GM19438 (cell line): ENCODE results near the gene KRTAP10-10.
"Not testable (repeated sequence)": the region's sequence is repeated elsewhere in the genome, so short reads cannot be mapped to it uniquely, and the experiment has no call there.

Experiments used
- ATAC-seq: cut with Tn5 transposase; IDR thresholded peaks from one replicate; pipeline ENCODE4 v1.9.1; 2021; ENCODE audit warnings: low read depth; ENCODE audit not compliant: unreplicated experiment

The KRTAP10-10 gene

DNA sequence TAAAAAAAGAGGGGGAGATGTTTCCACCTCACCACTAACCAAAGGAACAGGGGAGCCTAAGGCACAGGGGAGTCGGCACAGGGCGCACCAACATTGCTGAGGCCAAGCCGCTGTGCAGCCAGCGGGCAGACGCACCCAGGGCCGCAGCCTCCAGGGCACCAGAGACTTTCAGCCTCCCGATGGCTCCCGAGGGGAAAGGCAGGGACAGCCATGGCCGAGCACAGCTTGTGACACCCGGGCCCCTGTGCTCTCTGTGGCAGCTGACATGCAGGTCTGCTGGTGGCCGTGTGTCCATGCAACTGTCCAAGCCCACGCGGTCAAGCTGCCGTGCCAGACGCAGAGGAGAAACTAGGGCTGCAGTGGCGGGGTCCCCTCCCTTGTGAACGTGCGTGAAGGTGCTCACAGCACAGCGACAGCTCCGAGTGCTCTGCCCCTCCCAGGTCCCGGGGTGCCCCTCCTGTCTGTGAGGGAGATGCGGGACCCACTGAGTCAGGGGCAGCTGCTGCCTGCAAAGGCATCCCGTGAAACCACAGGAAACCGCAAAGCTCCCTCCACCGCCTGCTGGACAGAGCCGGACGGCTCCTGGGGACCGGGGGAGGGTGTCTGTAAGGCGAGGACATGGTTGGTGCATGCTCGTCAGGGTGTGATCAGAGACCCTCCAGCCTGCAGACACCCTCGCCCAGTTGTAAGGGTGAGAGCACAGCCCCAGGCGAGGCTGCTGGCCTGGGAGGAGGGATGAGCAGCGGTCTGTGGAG is 11.6 kb downstream of the KRTAP10-10 start:
- ATAC-seq, result no peak

DNA sequence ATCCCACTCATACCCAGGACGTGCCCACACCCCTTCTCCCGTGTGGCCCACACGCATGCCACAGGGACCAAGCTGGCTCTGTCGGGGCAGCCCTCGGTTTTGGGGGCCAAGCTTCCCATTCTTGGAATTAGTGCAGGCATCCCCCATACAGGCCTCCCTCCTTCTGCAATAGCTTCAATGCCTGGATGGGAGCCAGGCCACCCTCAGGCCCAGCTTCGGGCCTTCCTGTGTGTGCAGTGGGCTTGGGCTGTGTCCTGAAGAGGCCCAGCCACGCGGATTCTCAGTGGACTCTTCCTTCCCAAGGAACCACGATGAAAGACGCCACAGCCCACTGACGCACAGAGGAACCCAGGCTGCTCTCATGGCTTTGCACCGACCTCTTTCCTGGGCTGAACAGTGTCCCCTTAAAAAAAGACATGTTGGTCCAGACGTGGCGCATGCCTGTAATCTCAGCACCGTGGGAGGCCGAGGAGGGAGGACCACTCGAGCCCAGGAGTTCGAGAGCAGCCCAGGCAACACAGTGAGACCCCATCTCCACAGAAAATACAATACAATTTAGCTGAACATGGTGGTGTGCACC is 12.5 kb downstream of the KRTAP10-10 start:
- no peak for ATAC-seq

DNA sequence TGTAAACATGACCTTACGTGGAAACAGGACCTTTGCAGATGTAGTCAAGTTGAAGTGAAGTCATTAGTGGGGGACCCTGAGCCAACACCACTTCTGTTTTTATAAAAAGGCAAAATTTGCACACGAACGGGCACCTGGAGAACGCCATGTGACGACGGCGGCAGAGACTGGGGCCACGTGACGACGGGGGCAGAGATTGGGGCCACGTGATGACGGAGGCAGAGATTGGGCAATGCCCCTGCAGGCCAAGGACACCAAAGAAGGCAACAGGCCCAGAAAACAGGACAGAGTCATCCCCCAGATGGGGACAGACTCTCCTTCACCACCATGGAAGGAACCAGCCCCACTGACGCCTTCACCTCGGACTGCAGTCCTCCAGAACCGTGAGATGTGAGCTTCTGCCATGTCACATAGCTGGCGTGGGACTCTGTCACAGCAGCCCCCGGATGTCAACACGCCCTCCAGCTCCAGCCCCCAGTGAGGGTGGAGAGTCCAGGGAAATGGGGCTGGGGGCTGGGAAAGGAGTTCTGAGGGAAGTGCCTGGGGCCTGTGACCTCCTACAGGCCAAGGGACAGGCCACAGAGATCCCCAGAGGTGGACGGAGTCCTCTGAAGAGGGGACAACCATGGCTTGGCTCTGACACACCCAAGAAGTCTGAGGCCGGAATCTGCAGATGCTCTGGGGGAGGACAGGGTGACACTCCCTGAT is 13.3 kb downstream of the KRTAP10-10 start:
- ATAC-seq, result no peak

DNA sequence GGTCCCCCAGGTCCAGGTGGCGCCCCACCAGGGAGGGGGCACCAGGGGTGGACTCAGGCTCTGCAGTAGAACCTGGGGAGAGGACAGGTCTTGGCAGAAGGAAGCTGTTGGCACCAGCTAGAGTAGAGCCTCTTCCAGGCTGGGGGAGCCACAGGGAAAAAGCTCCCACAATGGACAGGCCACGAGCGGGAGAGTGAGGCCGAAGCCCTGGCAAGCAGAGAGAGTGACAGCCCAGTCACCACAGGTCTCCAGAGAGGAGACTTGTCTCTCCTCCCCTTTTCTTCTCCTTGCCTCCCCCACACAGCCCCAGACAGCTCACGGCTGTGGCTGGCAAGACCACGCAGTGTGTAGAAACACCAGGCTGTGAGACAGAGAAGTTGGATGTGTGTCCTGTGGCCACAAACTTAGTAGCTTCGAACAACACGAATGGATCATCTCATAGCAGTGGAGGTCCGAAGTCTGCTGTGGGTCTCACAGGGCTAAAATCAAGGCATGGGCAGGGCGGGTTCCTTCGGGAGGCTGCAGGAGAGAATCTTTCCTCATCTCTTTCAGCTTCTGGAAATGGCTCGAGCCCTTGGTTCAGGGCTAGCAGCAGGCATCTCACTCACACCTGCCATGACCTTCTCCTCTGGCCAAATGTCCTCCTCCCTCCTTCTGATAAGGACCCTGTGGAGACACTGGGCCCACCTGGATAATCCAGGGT is 14.0 kb downstream of the KRTAP10-10 start:
- ATAC-seq, result no peak

DNA sequence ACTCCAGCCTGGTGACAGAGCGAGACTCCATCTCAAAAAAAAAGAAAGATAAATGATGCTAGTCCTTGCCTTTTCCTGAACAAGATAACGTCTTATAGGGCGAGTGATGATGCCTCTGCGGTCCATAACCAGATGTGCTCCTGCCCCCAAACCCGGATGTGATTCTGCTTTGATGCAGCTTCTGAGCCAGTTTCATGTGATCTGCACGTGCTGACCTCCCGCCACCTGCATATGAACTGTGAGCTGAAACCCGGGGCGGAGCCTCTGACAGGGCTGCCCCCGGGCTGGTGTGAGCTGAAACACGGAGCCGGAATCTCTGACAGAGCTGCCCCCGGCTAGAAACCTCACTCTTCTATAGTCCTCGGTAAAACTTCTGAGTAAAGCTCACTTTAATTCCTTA is 16.0 kb downstream of the KRTAP10-10 start:
- ATAC-seq, result no peak

DNA sequence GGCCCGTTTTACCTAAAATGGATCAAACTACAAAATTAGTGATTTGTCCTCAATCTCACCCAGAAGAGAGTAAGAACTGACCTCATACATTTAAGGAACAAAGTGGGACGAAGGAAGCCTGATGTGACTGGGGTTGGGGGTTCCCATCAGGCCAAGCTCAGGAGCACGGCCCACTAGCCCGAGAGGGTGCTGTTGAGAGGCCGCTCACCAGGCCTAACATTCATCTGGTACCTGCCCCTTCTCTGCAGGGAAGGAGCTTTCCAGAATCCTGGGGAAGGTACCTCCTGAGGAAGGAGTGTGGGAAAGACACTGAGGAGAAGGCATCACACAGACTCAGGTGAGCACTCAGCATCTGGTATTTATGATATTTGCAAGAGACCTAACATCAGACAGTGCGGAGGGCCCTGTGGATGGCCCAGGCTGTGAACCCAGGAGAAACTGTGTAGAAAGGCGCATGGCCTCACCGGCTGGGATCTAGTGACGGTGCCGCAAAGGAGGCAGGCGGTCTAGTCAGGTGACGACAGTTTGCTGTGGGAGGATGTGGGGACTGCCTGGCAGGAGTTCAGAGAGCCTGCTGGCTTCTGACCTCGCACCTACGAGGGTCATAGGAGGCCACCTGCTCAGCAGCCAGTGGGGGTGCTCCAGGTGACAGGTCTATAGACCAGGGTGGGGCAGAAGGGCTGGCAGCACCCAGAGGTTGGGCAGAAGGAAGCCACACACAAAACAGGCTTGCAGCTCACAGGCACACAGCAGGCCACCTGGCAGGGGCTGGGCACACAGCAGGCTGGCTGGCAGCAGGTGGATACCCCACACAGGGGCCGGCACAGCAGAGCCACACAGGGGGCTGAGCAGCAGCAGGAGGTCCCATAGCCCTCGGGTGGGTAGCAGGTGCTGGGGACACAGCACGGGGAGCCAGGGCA is 16.8 kb downstream of the KRTAP10-10 start:
- ATAC-seq, result no peak

DNA sequence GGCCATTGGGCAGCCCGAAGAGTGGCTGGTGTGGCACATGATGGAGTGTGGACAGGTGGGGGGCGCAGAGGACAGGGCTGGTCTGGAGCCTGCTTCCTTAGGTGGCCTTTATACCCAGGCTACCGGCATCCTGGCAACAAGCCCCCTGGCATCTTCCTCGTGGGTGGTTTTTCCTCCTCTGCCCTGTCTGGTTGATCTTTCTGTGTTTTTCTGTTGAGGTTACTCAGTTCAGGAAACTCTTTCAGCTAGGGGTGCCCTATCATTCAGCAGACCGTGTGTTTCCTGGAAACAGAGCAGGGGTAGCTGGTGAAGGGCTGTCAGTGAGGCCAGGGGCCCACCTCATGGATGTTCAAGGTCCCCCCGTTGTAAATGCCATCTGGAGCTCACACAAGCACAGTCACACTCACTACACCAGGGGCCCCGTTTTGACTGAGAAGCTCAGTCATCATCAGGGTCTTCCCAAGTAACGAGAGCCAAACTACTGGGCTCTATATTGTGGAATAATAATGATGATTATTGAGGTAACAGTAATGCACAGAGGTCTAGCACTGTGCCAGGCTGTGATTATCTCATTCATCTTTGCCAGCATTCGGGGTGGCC is 17.5 kb downstream of the KRTAP10-10 start, which contains the start of gene KRTAP12-4:
TSS of gene KRTAP12-4 (minus strand) at position 84 of the 600 bp plus-strand sequence. CDS start at position 39, 45 bp downstream.
- no peak for ATAC-seq

DNA sequence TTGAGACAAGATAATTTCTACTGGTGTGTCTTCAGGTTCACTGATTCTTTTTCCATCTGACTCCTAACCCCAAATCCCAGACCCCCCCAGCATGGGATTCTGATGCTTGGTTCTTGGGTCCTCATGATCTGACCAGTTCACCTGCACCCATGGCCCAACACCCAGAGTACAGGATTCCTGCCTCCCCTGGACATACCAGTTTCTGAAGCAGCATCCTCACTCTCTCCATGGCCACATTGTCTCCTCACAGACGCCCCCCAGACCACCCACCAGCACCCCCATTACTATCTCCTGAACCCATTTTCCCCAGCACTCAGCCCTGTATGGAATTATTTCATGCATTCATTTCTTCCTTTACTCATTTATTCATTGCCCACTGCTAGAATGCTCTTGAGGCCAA is 19.7 kb downstream of the KRTAP10-10 start:
- ATAC-seq, result no peak

DNA sequence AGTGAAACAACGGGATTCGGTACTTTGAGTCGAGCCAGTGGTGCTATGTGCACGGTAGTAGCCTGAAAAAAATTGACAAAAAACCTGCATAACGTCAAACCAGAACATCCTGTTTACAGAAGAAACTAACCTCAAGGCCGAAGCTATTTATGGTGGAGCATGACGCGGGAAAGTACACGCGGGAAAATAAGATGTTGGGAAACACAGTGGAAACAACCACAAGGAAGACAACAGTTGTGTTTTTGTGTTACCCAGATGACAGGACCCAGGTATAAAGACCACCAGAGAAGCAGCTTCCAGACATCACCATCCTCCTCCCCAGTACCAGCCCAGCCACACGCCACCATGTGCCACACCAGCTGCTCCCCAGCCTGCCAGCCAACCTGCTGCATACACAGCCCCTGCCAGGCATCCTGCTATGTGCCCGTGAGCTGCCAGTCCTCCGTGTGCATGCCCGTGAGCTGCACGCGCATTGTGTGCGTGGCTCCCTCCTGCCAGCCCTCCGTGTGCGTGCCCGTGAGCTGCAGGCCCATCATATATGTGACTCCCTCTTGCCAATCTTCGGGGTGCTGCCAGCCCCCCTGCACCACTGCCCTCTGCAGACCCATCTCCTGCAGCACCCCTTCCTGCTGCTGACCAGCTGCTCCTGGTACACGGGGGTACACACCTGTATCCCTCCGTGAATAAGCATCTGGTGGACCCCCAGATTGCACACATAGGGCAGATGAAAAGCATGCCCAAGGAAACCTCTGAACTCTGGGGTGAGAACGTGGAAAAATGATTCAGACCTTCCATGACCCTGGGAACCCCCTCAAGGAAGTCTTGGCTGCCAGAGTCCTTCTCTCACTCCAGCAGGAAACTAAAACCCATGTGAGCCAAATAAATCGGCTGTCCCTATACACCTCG is 20.7 kb downstream of the KRTAP10-10 start, which contains the start of gene KRTAP12-3:
TSS of gene KRTAP12-3 (plus strand) at position 298 of the 906 bp plus-strand sequence. CDS start at position 346, 48 bp downstream.
- no peak for ATAC-seq

DNA sequence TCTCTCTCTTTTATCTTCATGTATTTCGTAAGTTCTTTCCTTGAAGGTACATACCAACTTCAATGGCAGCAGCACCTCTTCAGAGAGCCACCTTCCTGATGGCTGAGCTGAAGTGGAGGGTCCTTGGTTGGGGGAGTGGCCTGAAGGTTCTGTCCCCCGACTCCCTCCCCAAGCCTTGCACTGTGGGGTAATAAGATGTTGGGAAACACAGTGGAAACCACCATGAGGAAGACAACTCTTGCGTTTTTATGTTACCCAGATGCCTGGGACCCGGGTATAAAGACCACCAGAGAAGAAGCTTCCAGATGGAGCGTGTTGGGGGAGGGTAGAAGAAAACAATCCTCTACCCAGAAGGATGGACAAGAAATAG is 21.4 kb downstream of the KRTAP10-10 start:
- no peak for ATAC-seq

DNA sequence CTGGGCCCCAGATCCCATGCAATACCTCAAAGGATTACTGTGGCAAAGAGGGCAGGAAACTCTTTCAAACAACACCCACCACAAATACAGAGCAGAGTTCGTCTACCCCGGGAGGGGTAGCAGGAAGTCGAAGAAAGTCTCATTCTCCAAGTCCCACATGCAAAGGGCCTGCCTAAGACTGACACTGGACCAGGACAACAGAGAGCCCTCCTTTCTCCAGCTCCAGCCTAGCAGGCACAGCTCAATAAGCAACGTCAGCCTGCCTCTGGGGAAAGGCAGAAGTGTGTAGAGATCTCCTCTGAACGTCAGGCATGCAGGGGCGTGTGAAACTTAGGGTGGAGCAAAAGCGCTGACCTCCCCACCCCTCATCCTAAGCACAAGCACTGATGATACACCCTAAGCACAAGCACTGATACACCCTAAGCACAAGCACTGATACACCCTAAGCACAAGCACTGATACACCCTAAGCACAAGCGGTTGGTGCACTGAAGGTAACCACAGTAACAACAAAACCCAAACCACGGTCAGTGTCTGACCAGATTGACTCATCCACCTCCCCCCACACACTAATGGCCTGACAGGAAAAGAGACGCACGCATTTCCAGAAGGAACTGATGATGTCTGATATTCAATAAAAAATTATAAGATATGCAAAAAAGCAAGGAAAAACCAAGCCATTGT is 21.9 kb downstream of the KRTAP10-10 start:
- ATAC-seq, result no peak

DNA sequence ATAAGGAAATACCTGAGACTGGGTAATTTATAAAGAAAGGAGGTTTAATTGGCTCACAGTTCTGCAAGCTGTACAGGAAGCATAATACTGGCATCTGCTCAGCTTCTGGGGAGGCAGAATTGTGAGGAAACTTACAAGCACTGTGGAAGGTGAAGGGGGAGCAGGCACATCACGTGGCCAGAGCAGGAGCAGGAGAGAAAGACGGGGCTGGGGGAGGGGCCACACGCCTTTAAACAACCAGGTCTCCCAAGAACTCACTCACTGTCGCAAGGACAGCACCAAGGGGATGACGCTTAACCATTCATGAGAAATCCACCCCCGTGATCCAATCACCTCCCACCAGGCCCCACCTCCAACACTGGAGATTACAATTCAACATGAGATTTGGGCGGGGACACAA is 24.4 kb downstream of the KRTAP10-10 start:
- not testable (repeated sequence) for ATAC-seq

DNA sequence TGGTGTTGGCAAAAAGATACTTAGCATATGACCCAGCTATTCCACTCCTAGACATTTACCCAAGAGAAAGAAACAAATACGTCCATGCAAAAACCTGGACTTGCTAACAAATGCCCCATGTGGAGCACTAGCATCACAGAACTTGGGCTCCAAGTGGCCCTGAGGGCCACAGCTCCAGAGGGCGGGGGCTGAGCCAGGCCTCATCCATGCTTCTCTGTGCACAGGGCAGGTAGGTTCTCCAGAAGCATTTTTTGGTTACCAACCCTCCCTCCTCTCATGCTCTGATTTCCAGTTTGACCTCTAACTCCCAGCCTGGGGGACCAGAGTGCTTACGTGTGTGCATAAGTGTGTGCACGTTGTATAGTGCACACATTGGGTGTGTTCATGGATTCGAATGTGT is 27.5 kb downstream of the KRTAP10-10 start:
- no peak for ATAC-seq

DNA sequence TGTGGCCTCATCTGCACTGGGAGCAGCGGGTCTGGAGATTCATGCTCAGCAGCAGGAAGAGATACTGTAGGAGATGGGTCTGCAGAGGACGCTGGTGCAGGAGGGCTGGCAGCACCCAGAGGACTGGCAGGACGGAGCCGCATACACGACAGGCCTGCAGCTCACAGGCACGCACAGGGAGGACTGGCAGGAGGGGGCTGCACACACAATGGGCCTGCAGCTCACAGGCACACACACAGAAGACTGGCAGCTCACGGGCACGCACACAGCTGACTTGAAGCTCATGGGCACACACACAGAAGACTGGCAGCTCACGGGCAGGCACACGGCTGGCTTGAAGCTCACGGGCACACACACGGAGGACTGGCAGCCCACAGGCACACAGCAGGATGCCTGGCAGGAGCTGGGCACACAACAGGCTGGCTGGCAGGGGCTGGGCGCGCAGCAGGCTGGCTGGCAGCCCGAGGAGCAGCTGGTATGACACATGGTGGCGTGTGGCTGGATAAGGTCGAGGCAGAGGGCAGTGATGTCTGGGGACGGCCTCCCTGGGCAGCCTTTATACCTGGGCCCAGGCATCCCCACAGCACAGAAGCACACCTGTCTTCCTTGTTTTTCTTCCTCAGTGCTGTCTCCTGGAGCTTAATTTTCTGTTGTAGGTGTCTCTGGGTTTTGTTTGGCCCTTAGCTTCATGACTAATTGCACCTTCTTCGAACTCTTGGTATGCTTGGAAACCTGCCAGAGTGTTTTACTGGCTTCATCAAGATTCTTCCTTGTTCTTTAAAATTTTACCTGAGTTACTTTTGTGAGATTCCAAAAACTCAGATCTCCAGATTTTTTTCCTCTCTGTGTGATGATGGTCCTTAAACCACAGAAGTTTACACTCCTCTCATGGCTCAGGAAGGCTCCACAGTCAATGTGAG is 29.5 kb downstream of the KRTAP10-10 start, which contains the start of gene KRTAP12-2:
TSS of gene KRTAP12-2 (minus strand) at position 527 of the 920 bp plus-strand sequence. CDS start at position 486, 41 bp downstream.
- no peak for ATAC-seq

DNA sequence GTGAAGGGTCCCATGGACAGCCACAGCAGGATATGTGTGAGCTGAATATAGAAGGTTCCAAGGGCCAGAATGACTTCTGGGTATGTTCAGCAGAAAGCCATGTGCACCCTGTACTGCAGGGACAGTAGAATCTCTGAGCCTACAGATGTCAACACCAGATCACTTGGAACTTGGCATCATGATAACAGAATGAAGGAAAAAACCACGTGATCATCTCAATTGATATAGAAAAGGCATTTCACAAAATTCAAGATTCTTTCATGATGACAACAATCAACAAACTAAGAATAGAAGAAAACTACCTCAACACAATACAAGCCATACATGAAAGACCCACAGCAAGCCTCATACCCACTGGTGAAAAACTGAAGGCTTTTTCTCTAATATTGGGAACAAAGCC is 30.5 kb downstream of the KRTAP10-10 start:
- ATAC-seq, result no peak

DNA sequence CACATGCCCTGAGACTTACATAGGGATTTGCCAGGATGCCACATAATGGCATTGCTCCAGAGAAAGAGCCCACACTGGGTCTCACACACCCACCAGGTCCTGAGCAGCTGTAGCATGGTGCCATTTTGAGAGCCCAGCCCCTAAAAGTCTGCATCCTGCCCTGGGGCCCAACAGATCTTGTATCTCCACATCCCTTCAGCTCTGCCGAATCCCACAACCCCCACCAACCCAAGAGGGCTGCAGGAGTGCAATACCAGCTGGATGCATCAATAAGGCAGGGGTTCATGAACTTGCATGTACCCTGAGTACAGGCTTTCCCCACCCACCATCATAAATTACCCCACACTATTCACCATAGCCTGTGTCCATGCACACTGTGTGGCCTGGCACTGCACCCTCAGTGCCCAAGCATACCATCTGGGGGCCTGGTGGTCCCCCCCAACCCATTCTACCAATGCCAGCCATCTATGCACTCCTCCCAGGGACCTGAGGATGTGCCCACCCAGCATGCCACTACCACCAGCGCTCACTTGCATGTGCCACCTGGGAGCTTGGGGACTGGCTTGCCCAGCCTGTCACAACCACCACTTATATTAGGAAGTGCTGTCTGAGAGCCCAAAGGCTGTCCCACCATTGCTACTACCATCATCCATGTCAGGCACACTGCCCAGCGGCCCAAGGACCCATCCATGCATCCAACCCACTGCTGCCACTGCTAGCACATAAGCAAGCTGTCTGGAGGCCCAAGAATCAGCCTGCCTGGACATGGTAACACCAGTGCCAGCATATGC is 33.7 kb downstream of the KRTAP10-10 start:
- ATAC-seq, result no peak
